HCT116 (cell line): ENCODE results near the gene SERINC5. TPM values are rescaled to one million over a fixed set of nuclear protein-coding genes. Genes with fewer than 3 reads are reported as not detected.

ENCODE experiments used
- ATAC-seq: fragments of 200-7000 bp; cut with Tn5 transposase; 2 replicates; pipeline ENCODE4 v1.9.1; 2020; ENCODE audit warnings: mild to moderate bottlenecking, moderate library complexity
- BruUV-seq: library from RNA; stranded (reverse); fragments of 400-500 nt; replicated peaks from 2 replicates; lab custom pipeline; 2021; lab: Mats Ljungman, UMichigan
- CTCF ChIA-PET: fragments of 300-600 bp; sonication (Branson Sonifier 250); formaldehyde crosslinking; loops from one replicate; lab custom pipeline; 2021; ENCODE audit warnings: antibody characterized with exemption; lab: Charles Lee
- POLR2A ChIA-PET: fragments of 300-600, 350-600 bp; sonication (Branson Sonifier 250); formaldehyde crosslinking; loops from one replicate; lab custom pipeline; 2021; ENCODE audit warnings: antibody characterized with exemption; lab: Charles Lee
- RAD21 ChIA-PET, 2 experiments: fragments of 300-600 bp; sonication (Branson Sonifier 250); formaldehyde crosslinking; loops; one replicate each; lab custom pipeline; 2023; ENCODE audit warnings: low total read pairs in 2 of 2; ENCODE audit not compliant: uncharacterized antibody in 2 of 2, unreplicated experiment in 2 of 2, low non-redundant PET in 1 of 2; lab: Charles Lee
- DNase-seq: peaks from one replicate; pipeline ENCODE4 v3.0.0-alpha.2; 2010; ENCODE audit warnings: low read depth, low spot score
- H2AFZ ChIP-seq: fragments of 200-600 bp; shearing (Covaris generic), sonication (generic); 2 replicates; pipeline ENCODE4 v1.6.1; 2017; ENCODE audit warnings: low read depth, mixed run types, mixed read lengths, antibody characterized with exemption, low read length; ENCODE audit not compliant: poor library complexity, severe bottlenecking
- H3K27ac ChIP-seq: 2 replicates; pipeline ENCODE4 v1.5.1; 2012; ENCODE audit warnings: low read depth, low read length
- H3K27me3 ChIP-seq: fragments of 200-600 bp; sonication (generic); 2 replicates; pipeline ENCODE4 v1.6.1; 2016; ENCODE audit warnings: mixed run types, low read length, mixed read lengths; ENCODE audit not compliant: insufficient read depth
- H3K36me3 ChIP-seq, 2 experiments: fragments of 200-500 bp in 1 of 2; fragments of 200-600 bp in 1 of 2; sonication (Bioruptor generic) in 1 of 2; sonication (generic) in 1 of 2; 2 replicates each; pipeline versions ENCODE4 v1.5.1 to v1.6.1; 2014 to 2016; ENCODE audit warnings: low read length in 2 of 2, inconsistent platforms in 1 of 2, mixed read lengths in 1 of 2, mixed run types in 1 of 2; ENCODE audit not compliant: insufficient read depth in 2 of 2, control insufficient read depth in 1 of 2
- H3K4me1 ChIP-seq, 2 experiments: fragments of 200-600 bp in 1 of 2; sonication (generic) in 1 of 2; 2 replicates each; pipeline versions ENCODE4 v1.5.1 to v1.6.1; 2012 to 2017; ENCODE audit warnings: low read length in 2 of 2, inconsistent platforms in 1 of 2, mild to moderate bottlenecking in 1 of 2, mixed read lengths in 1 of 2, mixed run types in 1 of 2, moderate library complexity in 1 of 2; ENCODE audit not compliant: insufficient read depth in 2 of 2, control insufficient read depth in 1 of 2
- H3K4me2 ChIP-seq: fragments of 200-600 bp; sonication (generic); 2 replicates; pipeline ENCODE4 v1.6.1; 2017; ENCODE audit warnings: mixed run types, low read length, mixed read lengths
- H3K4me3 ChIP-seq, 2 experiments: fragments of 200-600 bp in 1 of 2; sonication (generic) in 1 of 2; replicated peaks in 1 of 2; 2 replicates each; pipeline ENCODE4 v1.5.1; 2011 to 2016; ENCODE audit warnings: low read length in 2 of 2, control low read depth in 1 of 2, low read depth in 1 of 2, mild to moderate bottlenecking in 1 of 2, mixed read lengths in 1 of 2, mixed run types in 1 of 2
- H3K79me2 ChIP-seq: fragments of 200-600 bp; sonication (generic); 2 replicates; pipeline ENCODE4 v1.6.1; 2017; ENCODE audit warnings: mild to moderate bottlenecking, mixed run types, low read length, moderate library complexity, mixed read lengths; ENCODE audit not compliant: insufficient read depth
- H3K9ac ChIP-seq: fragments of 200-600 bp; sonication (generic); 2 replicates; pipeline ENCODE4 v1.6.1; 2016; ENCODE audit warnings: low read length, mixed read lengths
- H3K9me2 ChIP-seq: fragments of 200-600 bp; sonication (generic), shearing (Covaris generic); 2 replicates; pipeline ENCODE4 v1.6.1; 2017; ENCODE audit warnings: mixed run types, mild to moderate bottlenecking, moderate library complexity; ENCODE audit not compliant: insufficient read depth
- H3K9me3 ChIP-seq, 2 experiments: fragments of 200-500 bp in 1 of 2; fragments of 200-600 bp in 1 of 2; sonication (Bioruptor generic) in 1 of 2; sonication (generic) in 1 of 2; 2 replicates each; pipeline ENCODE4 v1.6.1; 2014 to 2017; ENCODE audit warnings: low read length in 2 of 2, mixed read lengths in 2 of 2, inconsistent platforms in 1 of 2, low read depth in 1 of 2, mild to moderate bottlenecking in 1 of 2, mixed run types in 1 of 2, moderate library complexity in 1 of 2; ENCODE audit not compliant: control insufficient read depth in 1 of 2, insufficient read depth in 1 of 2
- H4K20me1 ChIP-seq: fragments of 200-600 bp; sonication (generic), shearing (Covaris generic); 2 replicates; pipeline ENCODE4 v1.6.1; 2017; ENCODE audit warnings: mixed run types, mild to moderate bottlenecking, moderate library complexity; ENCODE audit not compliant: insufficient read depth
- CBX3 ChIP-seq: IDR thresholded peaks from 2 replicates; pipeline ENCODE4 v1.6.1; 2012; ENCODE audit warnings: low read depth
- EZH2 ChIP-seq: fragments of 200-600 bp; sonication (generic); IDR thresholded peaks from 2 replicates; pipeline ENCODE4 v1.6.1; 2017; ENCODE audit warnings: antibody characterized with exemption, mixed run types
- POLR2AphosphoS5 ChIP-seq: IDR thresholded peaks from 2 replicates; pipeline ENCODE4 v1.6.1; 2011; ENCODE audit warnings: mild to moderate bottlenecking, low read depth, low read length, moderate library complexity
- TCF7L2 ChIP-seq: IDR thresholded peaks from 2 replicates; pipeline ENCODE4 v1.7.0; 2011; ENCODE audit warnings: borderline replicate concordance, inconsistent platforms; ENCODE audit not compliant: insufficient read depth, insufficient read length; ENCODE audit errors: extremely low read depth
- ZFX ChIP-seq: fragments of 450-650 bp; IDR thresholded peaks from 2 replicates; pipeline ENCODE4 v1.6.1; 2017
- intact Hi-C: fragments of 100-400 bp; cut with micrococcal nuclease; formaldehyde crosslinking; loops from 2 replicates; pipeline ENCODE4 v1.10.0; 2022
- total RNA-seq: library from RNA; stranded (reverse); gene quantifications from one replicate; pipeline ENCODE4 v1.2.1, GENCODE V29; 2021; ENCODE audit not compliant: unreplicated experiment
- TF ChIP-seq, protein P1 (sequence below): IDR thresholded peaks from 2 replicates; pipeline ENCODE4 v1.6.1; 2012
- TF ChIP-seq, protein P2 (sequence below): IDR thresholded peaks from 2 replicates; pipeline ENCODE4 v1.6.1; 2012
- TF ChIP-seq, protein P3 (sequence below): IDR thresholded peaks from 2 replicates; pipeline ENCODE4 v1.6.1; 2012; ENCODE audit warnings: low read depth

Gene SERINC5
- total RNA-seq, 1 experiment from 2014 or later = 39.3 TPM

DNA sequence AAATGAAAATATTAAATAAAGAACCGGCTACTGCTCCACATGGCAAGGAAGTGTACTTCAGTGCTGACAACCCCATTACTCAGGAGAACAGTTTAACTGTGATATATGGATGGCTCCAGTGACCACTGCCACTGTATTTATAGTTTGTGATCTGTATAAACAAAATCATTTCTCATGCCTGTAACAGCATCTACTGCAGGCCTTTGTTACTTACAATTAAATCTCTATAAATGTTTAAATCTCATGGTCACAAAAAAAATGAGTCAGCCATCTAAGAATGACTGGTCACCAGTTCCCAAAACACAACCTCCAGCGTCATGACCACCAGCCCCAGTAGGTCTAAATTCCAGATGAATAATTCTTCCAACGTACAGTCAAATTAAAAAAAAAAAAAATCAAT, 24.6 kb downstream of the SERINC5 start:
- ChIA-PET POLR2A (no interaction called here), CTCF (no interaction called here), RAD21 (no interaction called here)
- no peak for TF ChIP-seq CBX3
- DNase-seq (no peak), ATAC-seq (no peak)
- no peaks in the 10 kb centered on the region for H3K9me2 ChIP-seq
- no peaks in the 10 kb centered on the region for H3K36me3 ChIP-seq
- intact Hi-C loops = no loop called here
- no peak overlapping the region for H2AFZ ChIP-seq
- no peaks in the 10 kb centered on the region for H3K27me3 ChIP-seq
- H3K4me2 ChIP-seq = no peak overlapping the region
- H3K79me2 ChIP-seq = peaks cover 5% of the 10 kb centered on the region
- H3K9ac ChIP-seq = no peak overlapping the region
- no peaks in the 10 kb centered on the region for H3K9me3 ChIP-seq
- H3K4me1 ChIP-seq = no peaks in the 10 kb centered on the region
- no peak overlapping the region for H3K27ac ChIP-seq
- no peaks in the 10 kb centered on the region for H4K20me1 ChIP-seq
- BruUV-seq = no TSS peak
- no peak overlapping the region for H3K4me3 ChIP-seq

DNA sequence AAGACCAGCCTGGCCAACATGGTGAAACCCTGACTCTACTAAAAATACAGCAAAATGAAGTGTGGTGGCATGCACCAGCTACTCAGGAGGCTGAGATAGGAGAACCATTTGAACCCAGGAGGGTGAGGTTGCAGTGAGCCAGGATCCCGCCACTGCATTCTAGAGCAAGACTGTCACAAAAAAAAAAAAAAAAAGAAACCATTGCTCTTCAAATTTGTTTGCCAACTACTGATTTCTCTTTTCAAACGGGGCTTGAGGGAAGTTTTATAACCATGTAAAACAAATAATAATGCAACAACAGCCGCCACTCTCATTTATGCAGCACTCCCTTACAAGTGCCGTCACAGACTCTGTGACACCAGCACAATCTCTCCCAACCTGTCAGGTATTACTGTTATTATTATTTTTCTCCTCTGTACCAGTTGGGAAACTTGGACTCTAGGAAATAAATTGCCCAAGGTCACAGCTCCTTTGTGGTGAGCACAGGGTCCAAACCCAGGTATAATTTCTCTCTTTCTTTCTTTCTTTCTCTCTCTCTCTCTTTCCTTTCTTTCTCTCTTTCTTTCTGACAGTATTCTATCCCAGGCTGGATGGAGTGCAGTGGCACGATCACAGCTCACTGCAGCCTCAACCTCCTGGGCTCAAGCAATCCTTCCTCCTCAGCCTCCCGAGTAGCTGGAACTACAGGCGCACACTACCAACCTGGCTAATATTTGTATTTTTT, 25.4 kb downstream of the SERINC5 start:
- POLR2A ChIA-PET = no interaction called here
- intact Hi-C loops = no loop called here
- H3K4me2 ChIP-seq = no peak overlapping the region

More for the DNA sequence above, 25.4 kb downstream of the SERINC5 start:
- no peak overlapping the region for H3K9ac ChIP-seq
- peaks cover 5% of the 10 kb centered on the region for H3K79me2 ChIP-seq
- ATAC-seq = no peak
- no peaks in the 10 kb centered on the region for H3K27me3 ChIP-seq
- H2AFZ ChIP-seq = no peak overlapping the region
- RAD21 ChIA-PET = no interaction called here
- H3K4me3 ChIP-seq = no peak overlapping the region
- H3K9me3 ChIP-seq = no peaks in the 10 kb centered on the region
- no peaks in the 10 kb centered on the region for H3K4me1 ChIP-seq
- no TSS peak for BruUV-seq
- TF ChIP-seq, protein P1, sequence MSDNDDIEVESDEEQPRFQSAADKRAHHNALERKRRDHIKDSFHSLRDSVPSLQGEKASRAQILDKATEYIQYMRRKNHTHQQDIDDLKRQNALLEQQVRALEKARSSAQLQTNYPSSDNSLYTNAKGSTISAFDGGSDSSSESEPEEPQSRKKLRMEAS = no peak
- no peak for TF ChIP-seq POLR2AphosphoS5
- no peak for TF ChIP-seq EZH2
- TF ChIP-seq, protein P2, sequence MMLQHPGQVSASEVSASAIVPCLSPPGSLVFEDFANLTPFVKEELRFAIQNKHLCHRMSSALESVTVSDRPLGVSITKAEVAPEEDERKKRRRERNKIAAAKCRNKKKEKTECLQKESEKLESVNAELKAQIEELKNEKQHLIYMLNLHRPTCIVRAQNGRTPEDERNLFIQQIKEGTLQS = no peak
- TF ChIP-seq CBX3 = no peak
- TF ChIP-seq, protein P3, sequence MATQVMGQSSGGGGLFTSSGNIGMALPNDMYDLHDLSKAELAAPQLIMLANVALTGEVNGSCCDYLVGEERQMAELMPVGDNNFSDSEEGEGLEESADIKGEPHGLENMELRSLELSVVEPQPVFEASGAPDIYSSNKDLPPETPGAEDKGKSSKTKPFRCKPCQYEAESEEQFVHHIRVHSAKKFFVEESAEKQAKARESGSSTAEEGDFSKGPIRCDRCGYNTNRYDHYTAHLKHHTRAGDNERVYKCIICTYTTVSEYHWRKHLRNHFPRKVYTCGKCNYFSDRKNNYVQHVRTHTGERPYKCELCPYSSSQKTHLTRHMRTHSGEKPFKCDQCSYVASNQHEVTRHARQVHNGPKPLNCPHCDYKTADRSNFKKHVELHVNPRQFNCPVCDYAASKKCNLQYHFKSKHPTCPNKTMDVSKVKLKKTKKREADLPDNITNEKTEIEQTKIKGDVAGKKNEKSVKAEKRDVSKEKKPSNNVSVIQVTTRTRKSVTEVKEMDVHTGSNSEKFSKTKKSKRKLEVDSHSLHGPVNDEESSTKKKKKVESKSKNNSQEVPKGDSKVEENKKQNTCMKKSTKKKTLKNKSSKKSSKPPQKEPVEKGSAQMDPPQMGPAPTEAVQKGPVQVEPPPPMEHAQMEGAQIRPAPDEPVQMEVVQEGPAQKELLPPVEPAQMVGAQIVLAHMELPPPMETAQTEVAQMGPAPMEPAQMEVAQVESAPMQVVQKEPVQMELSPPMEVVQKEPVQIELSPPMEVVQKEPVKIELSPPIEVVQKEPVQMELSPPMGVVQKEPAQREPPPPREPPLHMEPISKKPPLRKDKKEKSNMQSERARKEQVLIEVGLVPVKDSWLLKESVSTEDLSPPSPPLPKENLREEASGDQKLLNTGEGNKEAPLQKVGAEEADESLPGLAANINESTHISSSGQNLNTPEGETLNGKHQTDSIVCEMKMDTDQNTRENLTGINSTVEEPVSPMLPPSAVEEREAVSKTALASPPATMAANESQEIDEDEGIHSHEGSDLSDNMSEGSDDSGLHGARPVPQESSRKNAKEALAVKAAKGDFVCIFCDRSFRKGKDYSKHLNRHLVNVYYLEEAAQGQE = no peak
- no peak for TF ChIP-seq ZFX
- TF ChIP-seq TCF7L2 = no peak
- TF ChIP-seq, all 23 proteins: peak for 0
- CTCF ChIA-PET = no interaction called here
- Histone ChIP-seq H3K36me3 (no peaks in the 10 kb centered on the region), H3K9me2 (no peaks in the 10 kb centered on the region), H3K27ac (no peak overlapping the region), H4K20me1 (no peaks in the 10 kb centered on the region)
- no peak for DNase-seq
